Adrenal gland (tissue), 12 donors: ENCODE data around the gene USF2. TPM values are rescaled to one million over a fixed set of nuclear protein-coding genes. Genes with fewer than 3 reads are reported as not detected.
A peak's percentile ranks its signal among the peaks of the same experiment; 100 is the strongest.

ENCODE experiments used
- DNase-seq, 7 donors: peaks; one replicate each; pipeline ENCODE4 v3.0.0-alpha.2; 2019 to 2020
- H3K27ac ChIP-seq, 5 donors: fragments of 200-600 bp; sonication (generic) in 4 of 5; 1 replicate in 3 of 5; 2 replicates in 2 of 5; pipeline versions ENCODE4 v1.5.1 to v1.8.0; 2016 to 2020; ENCODE audit warnings: mild to moderate bottlenecking in 1 of 5
- H3K27me3 ChIP-seq: fragments of 200-600 bp; 2 replicates; pipeline ENCODE4 v1.8.0; 2021
- H3K36me3 ChIP-seq, 2 donors: fragments of 200-600 bp; replicated peaks in 1 of 2; 1 replicate in 1 of 2; 2 replicates in 1 of 2; pipeline versions ENCODE4 v1.5.1 to v1.8.0; 2018 to 2022
- H3K4me1 ChIP-seq, 2 donors: fragments of 200-600 bp; replicated peaks in 1 of 2; 1 replicate in 1 of 2; 2 replicates in 1 of 2; pipeline versions ENCODE4 v1.5.1 to v1.8.0; 2018 to 2021
- H3K4me3 ChIP-seq, 4 donors: fragments of 200-600 bp; sonication (generic) in 3 of 4; one replicate each; pipeline ENCODE4 v1.5.1; 2016 to 2018
- H3K9me3 ChIP-seq, 3 donors: fragments of 200-600 bp; sonication (generic) in 1 of 3; replicated peaks in 1 of 3; 1 replicate in 2 of 3; 2 replicates in 1 of 3; pipeline versions ENCODE4 v1.5.1 to v1.8.0; 2016 to 2021
- POLR2A ChIP-seq, 2 donors: fragments of 450-650 bp; IDR thresholded peaks; one replicate each; pipeline ENCODE4 v1.6.1; 2017; ENCODE audit warnings: antibody characterized with exemption in 2 of 2, mild to moderate bottlenecking in 2 of 2, moderate library complexity in 1 of 2
- WGBS, 4 donors: extraction: QIAGEN DNeasy Blood & Tissue Kit in 2 of 4; methylation state at CpG; one replicate each; pipeline versions ENCODE4 v1.1.5 to v1.1.7; 2013 to 2017; 5-methylcytosine and 5-hydroxymethylcytosine counted together
- intact Hi-C, 2 donors: fragments of 100-400 bp; cut with DNase I; formaldehyde crosslinking; loops; one replicate each; pipeline versions ENCODE4 v1.14.1 to v1.15.0; 2022 to 2023
- polyA plus RNA-seq, 3 donors: library from polyadenylated mRNA; stranded (reverse); fragments of 200-250 nt in 2 of 3; fragments of 350-450 nt in 1 of 3; fragmentation: Illumina TruSeq in 1 of 3; extraction: RNeasy Lipid Tissue Mini Kit (QIAGEN cat#74804) in 1 of 3; gene quantifications; one replicate each; pipeline ENCODE4 v1.2.3, GENCODE V29; 2013 to 2014
- total RNA-seq, 9 donors: library from RNA; depleted of rRNA in 4 of 9; stranded (reverse); fragments of >200 nt in 4 of 9; fragments of 120-200 nt in 1 of 9; fragmentation: NEBNext Ultra II Directional in 1 of 9; extraction: Animal tissue kit (Norgen Biotek cat#: 25700) in 1 of 9; gene quantifications; one replicate each; pipeline versions ENCODE4 v1.1.0 to v1.2.4, GENCODE V29; 2013 to 2023
- TF ChIP-seq, protein P1 (sequence below), 6 experiments: fragments of 450-650 bp in 4 of 6; fragments of 200-600 bp in 2 of 6; sonication (generic) in 1 of 6; IDR thresholded peaks; 1 replicate in 5 of 6; 2 replicates in 1 of 6; pipeline versions ENCODE4 v1.5.1 to v1.8.0; 2016 to 2021; ENCODE audit warnings: antibody characterized with exemption in 6 of 6, mild to moderate bottlenecking in 2 of 6, moderate library complexity in 1 of 6
- donor health status: healthy with polysubstance abuse.
- donor health status: Bipolar disorder and iron deficiency.
- donor health status: DM: yes; HTN: yes; CAD: no.
- donor health status: DM: no; HTN: no; CAD: no.
- donor health status: DM: no; HTN: no; CAD: no.
- donor health status: DM: yes; HTN: yes; CAD: no.

USF2 gene
- total and polyA plus RNA-seq, 12 donors, result 50.6 to 302 (median 146) TPM

DNA sequence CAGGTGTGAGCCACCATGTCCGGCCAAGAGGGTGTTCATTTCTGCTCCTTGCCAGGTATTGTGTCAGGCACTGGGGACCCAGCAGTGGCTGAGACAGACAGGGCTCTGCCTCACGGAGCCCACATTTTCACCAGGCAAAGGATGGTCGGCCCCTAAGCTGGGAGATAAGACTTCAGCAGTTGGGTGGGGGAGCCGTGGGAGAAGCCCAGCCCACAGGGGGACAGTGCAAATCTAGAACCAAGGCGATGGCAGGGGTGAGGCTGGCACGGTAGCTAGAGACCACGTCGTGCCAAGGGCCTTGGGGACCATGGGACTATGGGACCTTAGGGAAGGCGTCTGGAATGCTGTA, 11.7 kb upstream of the USF2 start:
- H3K27ac ChIP-seq, result peak overlapping the region in 1 of 5 donors; percentile 5
- intact Hi-C loops, result no loop called here
- no peak overlapping the region for H3K4me3 ChIP-seq
- H3K36me3 ChIP-seq, result no peaks in the 10 kb centered on the region
- H3K4me1 ChIP-seq, result peaks cover 0 to 19% of the 10 kb centered on the region in 2 donors
- no peak for TF ChIP-seq POLR2A (IDR thresholded peaks at IDR 0.05)
- TF ChIP-seq, protein P1, sequence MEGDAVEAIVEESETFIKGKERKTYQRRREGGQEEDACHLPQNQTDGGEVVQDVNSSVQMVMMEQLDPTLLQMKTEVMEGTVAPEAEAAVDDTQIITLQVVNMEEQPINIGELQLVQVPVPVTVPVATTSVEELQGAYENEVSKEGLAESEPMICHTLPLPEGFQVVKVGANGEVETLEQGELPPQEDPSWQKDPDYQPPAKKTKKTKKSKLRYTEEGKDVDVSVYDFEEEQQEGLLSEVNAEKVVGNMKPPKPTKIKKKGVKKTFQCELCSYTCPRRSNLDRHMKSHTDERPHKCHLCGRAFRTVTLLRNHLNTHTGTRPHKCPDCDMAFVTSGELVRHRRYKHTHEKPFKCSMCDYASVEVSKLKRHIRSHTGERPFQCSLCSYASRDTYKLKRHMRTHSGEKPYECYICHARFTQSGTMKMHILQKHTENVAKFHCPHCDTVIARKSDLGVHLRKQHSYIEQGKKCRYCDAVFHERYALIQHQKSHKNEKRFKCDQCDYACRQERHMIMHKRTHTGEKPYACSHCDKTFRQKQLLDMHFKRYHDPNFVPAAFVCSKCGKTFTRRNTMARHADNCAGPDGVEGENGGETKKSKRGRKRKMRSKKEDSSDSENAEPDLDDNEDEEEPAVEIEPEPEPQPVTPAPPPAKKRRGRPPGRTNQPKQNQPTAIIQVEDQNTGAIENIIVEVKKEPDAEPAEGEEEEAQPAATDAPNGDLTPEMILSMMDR (IDR thresholded peaks at IDR 0.05), result no peak
- WGBS, 4 donors, result 59 to 90% (median 68%) methylated on average over 6 to 9 of the region's 9 CpGs
- no peaks in the 10 kb centered on the region for H3K9me3 ChIP-seq
- no peaks in the 10 kb centered on the region for H3K27me3 ChIP-seq
- DNase-seq, result peak in 2 of 7 donors; percentile 23 to 55

DNA sequence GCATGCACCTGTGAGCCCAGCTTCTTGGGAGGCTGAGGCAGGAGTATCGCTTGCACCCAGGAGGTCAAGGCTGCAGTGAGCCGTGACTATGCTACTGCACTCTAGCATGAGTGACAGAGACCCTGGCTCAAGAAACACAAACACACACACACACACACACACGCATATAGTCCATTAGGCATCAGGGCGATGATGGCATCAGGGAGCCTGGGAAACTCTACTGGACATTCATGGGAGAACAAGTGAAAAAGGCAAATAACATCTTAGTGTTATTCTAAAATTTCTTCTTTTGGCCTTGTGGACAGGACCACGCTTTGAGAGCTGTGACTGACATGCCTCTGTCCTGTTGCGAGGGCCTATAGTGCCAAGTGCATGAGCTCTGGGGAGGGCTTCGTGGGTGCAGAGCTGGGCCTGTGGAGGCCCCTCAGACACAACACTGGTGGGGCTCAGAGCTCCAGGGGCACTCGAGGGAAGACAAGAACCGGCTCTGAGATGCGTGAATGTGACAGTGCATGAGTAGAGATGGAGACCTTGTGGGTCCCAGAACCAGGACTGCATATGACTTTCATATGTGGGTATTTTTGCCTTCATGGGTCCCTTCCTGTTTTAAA, 8.0 kb upstream of the USF2 start:
- WGBS, 4 donors, result 69 to 76% (median 72%) methylated on average over 10 of the region's 10 CpGs
- Histone ChIP-seq H3K4me3 (no peak overlapping the region), H3K27me3 (no peaks in the 10 kb centered on the region), H3K4me1 (peaks cover 6 to 26% of the 10 kb centered on the region in 2 donors), H3K27ac (no peak overlapping the region), H3K36me3 (no peaks in the 10 kb centered on the region), H3K9me3 (no peaks in the 10 kb centered on the region)
- no peak for TF ChIP-seq POLR2A (IDR thresholded peaks at IDR 0.05)
- TF ChIP-seq, protein P1 (IDR thresholded peaks at IDR 0.05), result no peak
- intact Hi-C loops, result no loop called here
- peak in 3 of 7 donors; percentile 28 to 57 (median 29) for DNase-seq

DNA sequence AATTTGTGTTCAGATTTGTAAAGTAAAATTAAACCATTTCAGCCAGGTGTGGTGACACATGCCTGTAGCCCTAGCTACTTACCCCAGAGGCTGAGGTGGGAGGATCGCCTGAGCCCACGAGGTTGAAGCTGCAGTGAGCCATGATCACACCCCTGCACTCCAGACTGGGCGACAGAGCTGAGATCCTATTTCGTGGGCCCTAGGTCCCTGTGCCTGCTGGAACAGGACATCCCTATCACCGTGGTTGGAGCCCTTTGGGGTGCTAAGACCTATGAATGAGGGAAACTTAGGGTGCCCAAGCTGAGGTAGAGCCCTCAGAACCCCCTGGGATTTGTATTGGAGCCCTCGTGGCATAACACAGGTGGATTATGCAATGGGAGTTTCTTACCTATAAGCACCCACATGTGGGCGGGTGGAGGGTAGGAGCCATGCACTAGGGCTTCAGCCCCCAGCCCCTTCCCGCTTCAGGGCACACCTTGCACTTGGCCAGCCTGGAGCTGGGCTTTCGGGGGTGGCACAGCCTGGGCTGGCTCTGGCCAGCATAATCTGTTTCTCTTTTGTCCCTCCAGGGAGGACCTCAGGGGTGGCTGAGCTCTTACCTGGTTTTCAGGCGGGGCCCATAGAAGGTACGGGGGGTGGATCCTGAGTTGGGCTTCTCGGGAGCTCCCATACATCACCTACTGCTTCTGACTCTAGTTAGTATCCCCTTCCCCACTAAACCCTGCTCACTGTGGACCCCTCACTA, 7.2 kb upstream of the USF2 start:
- TF ChIP-seq, protein P1 (IDR thresholded peaks at IDR 0.05), result no peak
- no peak for TF ChIP-seq POLR2A (IDR thresholded peaks at IDR 0.05)
- H3K27me3 ChIP-seq, result no peaks in the 10 kb centered on the region
- peaks cover 11 to 28% of the 10 kb centered on the region in 2 donors for H3K4me1 ChIP-seq
- intact Hi-C loops, result no loop called here
- WGBS, 4 donors, result 75 to 82% (median 78%) methylated on average over 8 to 12 of the region's 12 CpGs
- H3K4me3 ChIP-seq, result no peak overlapping the region
- no peaks in the 10 kb centered on the region for H3K36me3 ChIP-seq
- DNase-seq, result peak in 6 of 7 donors; percentile 4 to 56 (median 22)
- no peak overlapping the region for H3K27ac ChIP-seq
- H3K9me3 ChIP-seq, result no peaks in the 10 kb centered on the region

DNA sequence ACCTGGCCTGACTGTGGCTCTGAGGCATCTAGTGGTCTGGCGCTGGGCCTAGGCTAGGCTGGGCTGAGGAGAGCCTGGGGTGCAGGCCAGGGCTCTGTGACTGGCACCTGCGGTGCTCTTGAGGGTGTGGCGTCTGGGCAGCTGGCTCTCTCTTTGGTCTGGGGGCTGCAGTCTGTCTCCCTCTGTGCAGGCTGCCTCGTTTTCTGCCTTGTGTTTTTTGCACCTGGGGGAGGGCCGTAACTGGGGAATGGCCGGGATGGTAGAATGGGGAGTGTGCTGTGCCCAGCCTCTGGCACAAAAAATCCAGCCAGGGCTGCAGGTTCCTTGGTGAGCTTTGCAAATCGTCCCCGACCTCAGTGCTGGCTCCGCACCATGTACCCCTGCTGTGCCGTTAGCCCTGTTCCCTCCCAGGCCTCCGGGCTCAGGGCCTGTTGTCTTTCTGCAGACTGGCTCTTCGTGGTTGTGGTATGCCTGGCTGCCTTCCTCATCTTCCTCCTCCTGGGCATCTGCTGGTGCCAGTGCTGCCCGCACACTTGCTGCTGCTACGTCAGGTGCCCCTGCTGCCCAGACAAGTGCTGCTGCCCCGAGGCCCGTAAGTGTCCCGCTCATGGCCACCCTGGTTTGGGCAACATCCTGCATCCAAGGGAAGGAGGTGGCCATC, 6.5 kb upstream of the USF2 start:
- TF ChIP-seq, protein P1 (IDR thresholded peaks at IDR 0.05), result no peak
- peak in 1 of 2 donors; percentile 12 for TF ChIP-seq POLR2A (IDR thresholded peaks at IDR 0.05)
- 71 to 75% (median 73%) methylated on average over 11 to 17 of the region's 17 CpGs for WGBS, 4 donors
- intact Hi-C loops, result no loop called here
- peaks cover 11 to 33% of the 10 kb centered on the region in 2 donors for H3K4me1 ChIP-seq
- H3K36me3 ChIP-seq, result no peaks in the 10 kb centered on the region
- no peak overlapping the region for H3K4me3 ChIP-seq
- H3K27me3 ChIP-seq, result no peaks in the 10 kb centered on the region
- no peak overlapping the region for H3K27ac ChIP-seq
- peak in 6 of 7 donors; percentile 17 to 60 (median 38) for DNase-seq
- H3K9me3 ChIP-seq, result no peaks in the 10 kb centered on the region
